Liver (tissue), 3 donors: Measurements from ENCODE around the gene RNF10.

Experiments
- CTCF ChIP-seq: fragments of 150-350 bp; IDR thresholded peaks from 2 replicates; pipeline ENCODE4 v1.5.1; 2017; ENCODE audit warnings: improper control_type of control experiment, low read depth, low read length; ENCODE audit not compliant: missing input control
- EGR1 ChIP-seq, 2 donors: IDR thresholded peaks; 2 replicates each; pipeline ENCODE4 v1.6.1; 2016 to 2018; ENCODE audit warnings: antibody characterized with exemption in 2 of 2, low read depth in 2 of 2
- FOXA1 ChIP-seq: IDR thresholded peaks from 2 replicates; pipeline ENCODE4 v1.6.1; 2016; ENCODE audit warnings: antibody characterized with exemption
- GABPA ChIP-seq, 2 donors: IDR thresholded peaks in 1 of 2; conservative IDR thresholded peaks in 1 of 2; 2 replicates each; pipeline ENCODE4 v1.6.1; 2016; ENCODE audit warnings: antibody characterized with exemption in 2 of 2, mild to moderate bottlenecking in 1 of 2, moderate library complexity in 1 of 2
- HNF4G ChIP-seq: IDR thresholded peaks from 2 replicates; pipeline ENCODE4 v1.6.1; 2016; ENCODE audit warnings: antibody characterized with exemption
- JUND ChIP-seq, 2 donors: IDR thresholded peaks; 2 replicates each; pipeline ENCODE4 v1.6.1; 2016; ENCODE audit warnings: antibody characterized with exemption in 2 of 2
- MAX ChIP-seq: IDR thresholded peaks from 2 replicates; pipeline ENCODE4 v1.6.1; 2016; ENCODE audit warnings: antibody characterized with exemption
- RAD21 ChIP-seq, 2 donors: IDR thresholded peaks; 2 replicates each; pipeline ENCODE4 v1.6.1; 2016; ENCODE audit warnings: antibody characterized with exemption in 2 of 2, mild to moderate bottlenecking in 2 of 2
- RXRA ChIP-seq, 2 donors: IDR thresholded peaks; 2 replicates each; pipeline ENCODE4 v1.6.1; 2017 to 2018; ENCODE audit warnings: antibody characterized with exemption in 2 of 2, mild to moderate bottlenecking in 1 of 2
- SP1 ChIP-seq: IDR thresholded peaks from 2 replicates; pipeline ENCODE4 v1.6.1; 2018; ENCODE audit warnings: antibody characterized with exemption, mild to moderate bottlenecking
- TAF1 ChIP-seq: conservative IDR thresholded peaks from 2 replicates; pipeline ENCODE4 v1.6.1; 2016; ENCODE audit warnings: antibody characterized with exemption, mild to moderate bottlenecking
- YY1 ChIP-seq: IDR thresholded peaks from 2 replicates; pipeline ENCODE4 v1.6.1; 2016; ENCODE audit warnings: antibody characterized with exemption, mild to moderate bottlenecking
- TF ChIP-seq, protein P1 (sequence below): IDR thresholded peaks from 2 replicates; pipeline ENCODE4 v1.6.1; 2016; ENCODE audit warnings: antibody characterized with exemption, mild to moderate bottlenecking
- TF ChIP-seq, protein P2 (sequence below): IDR thresholded peaks from 2 replicates; pipeline ENCODE4 v1.6.1; 2016; ENCODE audit warnings: antibody characterized with exemption
- donor health status: healthy.
- donor health status: healthy.

- TF ChIP-seq CTCF (no peak), GABPA (IDR thresholded peaks at IDR 0.05 in 1 of 2, conservative IDR thresholded peaks at IDR 0.05 in 1 of 2) (no peak), TAF1 (no peak), EGR1 (IDR thresholded peaks at IDR 0.05; ENCODE audit: low read depth in 2 of 2) (no peak), SP1 (no peak), MAX (no peak), RXRA (IDR thresholded peaks at IDR 0.05) (no peak), RAD21 (IDR thresholded peaks at IDR 0.05) (no peak), YY1 (no peak), HNF4G (no peak), JUND (IDR thresholded peaks at IDR 0.05) (no peak), FOXA1 (no peak)
- TF ChIP-seq, protein P1, sequence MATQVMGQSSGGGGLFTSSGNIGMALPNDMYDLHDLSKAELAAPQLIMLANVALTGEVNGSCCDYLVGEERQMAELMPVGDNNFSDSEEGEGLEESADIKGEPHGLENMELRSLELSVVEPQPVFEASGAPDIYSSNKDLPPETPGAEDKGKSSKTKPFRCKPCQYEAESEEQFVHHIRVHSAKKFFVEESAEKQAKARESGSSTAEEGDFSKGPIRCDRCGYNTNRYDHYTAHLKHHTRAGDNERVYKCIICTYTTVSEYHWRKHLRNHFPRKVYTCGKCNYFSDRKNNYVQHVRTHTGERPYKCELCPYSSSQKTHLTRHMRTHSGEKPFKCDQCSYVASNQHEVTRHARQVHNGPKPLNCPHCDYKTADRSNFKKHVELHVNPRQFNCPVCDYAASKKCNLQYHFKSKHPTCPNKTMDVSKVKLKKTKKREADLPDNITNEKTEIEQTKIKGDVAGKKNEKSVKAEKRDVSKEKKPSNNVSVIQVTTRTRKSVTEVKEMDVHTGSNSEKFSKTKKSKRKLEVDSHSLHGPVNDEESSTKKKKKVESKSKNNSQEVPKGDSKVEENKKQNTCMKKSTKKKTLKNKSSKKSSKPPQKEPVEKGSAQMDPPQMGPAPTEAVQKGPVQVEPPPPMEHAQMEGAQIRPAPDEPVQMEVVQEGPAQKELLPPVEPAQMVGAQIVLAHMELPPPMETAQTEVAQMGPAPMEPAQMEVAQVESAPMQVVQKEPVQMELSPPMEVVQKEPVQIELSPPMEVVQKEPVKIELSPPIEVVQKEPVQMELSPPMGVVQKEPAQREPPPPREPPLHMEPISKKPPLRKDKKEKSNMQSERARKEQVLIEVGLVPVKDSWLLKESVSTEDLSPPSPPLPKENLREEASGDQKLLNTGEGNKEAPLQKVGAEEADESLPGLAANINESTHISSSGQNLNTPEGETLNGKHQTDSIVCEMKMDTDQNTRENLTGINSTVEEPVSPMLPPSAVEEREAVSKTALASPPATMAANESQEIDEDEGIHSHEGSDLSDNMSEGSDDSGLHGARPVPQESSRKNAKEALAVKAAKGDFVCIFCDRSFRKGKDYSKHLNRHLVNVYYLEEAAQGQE, result no peak
- TF ChIP-seq, protein P2, sequence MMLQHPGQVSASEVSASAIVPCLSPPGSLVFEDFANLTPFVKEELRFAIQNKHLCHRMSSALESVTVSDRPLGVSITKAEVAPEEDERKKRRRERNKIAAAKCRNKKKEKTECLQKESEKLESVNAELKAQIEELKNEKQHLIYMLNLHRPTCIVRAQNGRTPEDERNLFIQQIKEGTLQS, result no peak
These were observed 10.5 kb downstream of the RNF10 start for GRCh38 chr12:120544691-120545090.
